Measurements from ENCODE around the gene DPCD. TPM values are rescaled to one million over a fixed set of nuclear protein-coding genes. Genes with fewer than 3 reads are reported as not detected.

Gene DPCD
- total and polyA plus RNA-seq, 2 of the 8 experiments (the other 6 are each of a cell fraction or from before 2014, with no cell fraction given) = 21.2 to 31.4 TPM

DNA sequence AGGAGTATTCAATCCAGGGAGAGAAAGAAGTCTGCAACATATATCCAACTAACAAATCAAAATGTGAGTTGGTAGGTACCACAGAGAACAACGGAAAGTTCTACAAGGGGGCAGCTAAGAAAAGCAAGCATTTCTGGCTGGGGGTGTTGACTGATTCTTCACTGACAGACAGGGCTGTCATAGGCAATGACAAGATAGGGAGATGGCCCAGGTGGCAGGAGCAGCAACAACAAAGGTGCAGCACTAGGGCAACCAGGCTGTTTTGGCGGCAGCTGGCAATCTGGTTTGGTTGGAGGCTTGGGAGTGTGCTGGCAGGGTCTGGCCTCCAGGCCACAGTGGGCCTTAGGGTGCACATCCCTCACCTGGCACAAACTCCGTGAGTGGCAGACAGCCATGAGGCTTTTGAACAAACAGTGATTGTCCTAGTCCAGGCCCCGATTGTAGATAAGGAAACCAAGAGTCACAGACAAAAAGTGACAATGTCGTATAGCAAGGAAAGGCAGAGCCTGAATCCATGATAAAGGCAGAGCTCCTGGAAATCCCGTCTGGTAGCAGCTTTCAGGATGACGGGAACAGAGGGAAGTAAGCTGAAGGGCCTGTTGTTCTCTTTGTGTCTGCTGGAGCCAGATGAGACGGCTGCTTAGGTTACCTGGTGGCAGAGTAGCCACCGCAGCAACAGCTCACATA lies 28.4 kb downstream of the DPCD start (continued):
- TF ChIP-seq, protein P1, sequence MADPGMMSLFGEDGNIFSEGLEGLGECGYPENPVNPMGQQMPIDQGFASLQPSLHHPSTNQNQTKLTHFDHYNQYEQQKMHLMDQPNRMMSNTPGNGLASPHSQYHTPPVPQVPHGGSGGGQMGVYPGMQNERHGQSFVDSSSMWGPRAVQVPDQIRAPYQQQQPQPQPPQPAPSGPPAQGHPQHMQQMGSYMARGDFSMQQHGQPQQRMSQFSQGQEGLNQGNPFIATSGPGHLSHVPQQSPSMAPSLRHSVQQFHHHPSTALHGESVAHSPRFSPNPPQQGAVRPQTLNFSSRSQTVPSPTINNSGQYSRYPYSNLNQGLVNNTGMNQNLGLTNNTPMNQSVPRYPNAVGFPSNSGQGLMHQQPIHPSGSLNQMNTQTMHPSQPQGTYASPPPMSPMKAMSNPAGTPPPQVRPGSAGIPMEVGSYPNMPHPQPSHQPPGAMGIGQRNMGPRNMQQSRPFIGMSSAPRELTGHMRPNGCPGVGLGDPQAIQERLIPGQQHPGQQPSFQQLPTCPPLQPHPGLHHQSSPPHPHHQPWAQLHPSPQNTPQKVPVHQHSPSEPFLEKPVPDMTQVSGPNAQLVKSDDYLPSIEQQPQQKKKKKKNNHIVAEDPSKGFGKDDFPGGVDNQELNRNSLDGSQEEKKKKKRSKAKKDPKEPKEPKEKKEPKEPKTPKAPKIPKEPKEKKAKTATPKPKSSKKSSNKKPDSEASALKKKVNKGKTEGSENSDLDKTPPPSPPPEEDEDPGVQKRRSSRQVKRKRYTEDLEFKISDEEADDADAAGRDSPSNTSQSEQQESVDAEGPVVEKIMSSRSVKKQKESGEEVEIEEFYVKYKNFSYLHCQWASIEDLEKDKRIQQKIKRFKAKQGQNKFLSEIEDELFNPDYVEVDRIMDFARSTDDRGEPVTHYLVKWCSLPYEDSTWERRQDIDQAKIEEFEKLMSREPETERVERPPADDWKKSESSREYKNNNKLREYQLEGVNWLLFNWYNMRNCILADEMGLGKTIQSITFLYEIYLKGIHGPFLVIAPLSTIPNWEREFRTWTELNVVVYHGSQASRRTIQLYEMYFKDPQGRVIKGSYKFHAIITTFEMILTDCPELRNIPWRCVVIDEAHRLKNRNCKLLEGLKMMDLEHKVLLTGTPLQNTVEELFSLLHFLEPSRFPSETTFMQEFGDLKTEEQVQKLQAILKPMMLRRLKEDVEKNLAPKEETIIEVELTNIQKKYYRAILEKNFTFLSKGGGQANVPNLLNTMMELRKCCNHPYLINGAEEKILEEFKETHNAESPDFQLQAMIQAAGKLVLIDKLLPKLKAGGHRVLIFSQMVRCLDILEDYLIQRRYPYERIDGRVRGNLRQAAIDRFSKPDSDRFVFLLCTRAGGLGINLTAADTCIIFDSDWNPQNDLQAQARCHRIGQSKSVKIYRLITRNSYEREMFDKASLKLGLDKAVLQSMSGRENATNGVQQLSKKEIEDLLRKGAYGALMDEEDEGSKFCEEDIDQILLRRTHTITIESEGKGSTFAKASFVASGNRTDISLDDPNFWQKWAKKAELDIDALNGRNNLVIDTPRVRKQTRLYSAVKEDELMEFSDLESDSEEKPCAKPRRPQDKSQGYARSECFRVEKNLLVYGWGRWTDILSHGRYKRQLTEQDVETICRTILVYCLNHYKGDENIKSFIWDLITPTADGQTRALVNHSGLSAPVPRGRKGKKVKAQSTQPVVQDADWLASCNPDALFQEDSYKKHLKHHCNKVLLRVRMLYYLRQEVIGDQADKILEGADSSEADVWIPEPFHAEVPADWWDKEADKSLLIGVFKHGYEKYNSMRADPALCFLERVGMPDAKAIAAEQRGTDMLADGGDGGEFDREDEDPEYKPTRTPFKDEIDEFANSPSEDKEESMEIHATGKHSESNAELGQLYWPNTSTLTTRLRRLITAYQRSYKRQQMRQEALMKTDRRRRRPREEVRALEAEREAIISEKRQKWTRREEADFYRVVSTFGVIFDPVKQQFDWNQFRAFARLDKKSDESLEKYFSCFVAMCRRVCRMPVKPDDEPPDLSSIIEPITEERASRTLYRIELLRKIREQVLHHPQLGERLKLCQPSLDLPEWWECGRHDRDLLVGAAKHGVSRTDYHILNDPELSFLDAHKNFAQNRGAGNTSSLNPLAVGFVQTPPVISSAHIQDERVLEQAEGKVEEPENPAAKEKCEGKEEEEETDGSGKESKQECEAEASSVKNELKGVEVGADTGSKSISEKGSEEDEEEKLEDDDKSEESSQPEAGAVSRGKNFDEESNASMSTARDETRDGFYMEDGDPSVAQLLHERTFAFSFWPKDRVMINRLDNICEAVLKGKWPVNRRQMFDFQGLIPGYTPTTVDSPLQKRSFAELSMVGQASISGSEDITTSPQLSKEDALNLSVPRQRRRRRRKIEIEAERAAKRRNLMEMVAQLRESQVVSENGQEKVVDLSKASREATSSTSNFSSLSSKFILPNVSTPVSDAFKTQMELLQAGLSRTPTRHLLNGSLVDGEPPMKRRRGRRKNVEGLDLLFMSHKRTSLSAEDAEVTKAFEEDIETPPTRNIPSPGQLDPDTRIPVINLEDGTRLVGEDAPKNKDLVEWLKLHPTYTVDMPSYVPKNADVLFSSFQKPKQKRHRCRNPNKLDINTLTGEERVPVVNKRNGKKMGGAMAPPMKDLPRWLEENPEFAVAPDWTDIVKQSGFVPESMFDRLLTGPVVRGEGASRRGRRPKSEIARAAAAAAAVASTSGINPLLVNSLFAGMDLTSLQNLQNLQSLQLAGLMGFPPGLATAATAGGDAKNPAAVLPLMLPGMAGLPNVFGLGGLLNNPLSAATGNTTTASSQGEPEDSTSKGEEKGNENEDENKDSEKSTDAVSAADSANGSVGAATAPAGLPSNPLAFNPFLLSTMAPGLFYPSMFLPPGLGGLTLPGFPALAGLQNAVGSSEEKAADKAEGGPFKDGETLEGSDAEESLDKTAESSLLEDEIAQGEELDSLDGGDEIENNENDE (IDR thresholded peaks at IDR 0.05; ENCODE audit: insufficient replicate concordance, low read length) = no peak
- TF ChIP-seq, protein P2, sequence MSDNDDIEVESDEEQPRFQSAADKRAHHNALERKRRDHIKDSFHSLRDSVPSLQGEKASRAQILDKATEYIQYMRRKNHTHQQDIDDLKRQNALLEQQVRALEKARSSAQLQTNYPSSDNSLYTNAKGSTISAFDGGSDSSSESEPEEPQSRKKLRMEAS (IDR thresholded peaks at IDR 0.05) = no peak
- TF ChIP-seq SAP30 (IDR thresholded peaks at IDR 0.05; ENCODE audit: insufficient read depth, insufficient replicate concordance, low read length) = no peak
- TF ChIP-seq POU5F1 (IDR thresholded peaks at IDR 0.05; ENCODE audit: low read depth, low read length) = no peak
- TF ChIP-seq CBX5 (IDR thresholded peaks at IDR 0.05; ENCODE audit: low read depth, low read length) = no peak
- no peak for TF ChIP-seq SRF (IDR thresholded peaks at IDR 0.05; ENCODE audit: low read depth, low read length)
- no peak for TF ChIP-seq SP1 (IDR thresholded peaks at IDR 0.05; ENCODE audit: low read depth, low read length)
- no peak for TF ChIP-seq TCF12 (IDR thresholded peaks at IDR 0.05; ENCODE audit: low read depth, low read length)
- no peak for TF ChIP-seq SIN3A (conservative IDR thresholded peaks at IDR 0.05 in 1 of 2, IDR thresholded peaks at IDR 0.05 in 1 of 2; ENCODE audit: low read depth in 1 of 2, low read length in 2 of 2)
- no peak for TF ChIP-seq TAF7 (optimal IDR thresholded peaks at IDR 0.05; ENCODE audit: borderline replicate concordance, low read depth, low read length)

Data from H1 (cell line).